B cell (primary cell): Measurements from ENCODE around the gene NAIF1. TPM values are rescaled to one million over a fixed set of nuclear protein-coding genes. Genes with fewer than 3 reads are reported as not detected.
A peak's percentile ranks its signal among the peaks of the same experiment; 100 is the strongest.

Experiments
- ATAC-seq: fragments of 200-7000 bp; cut with Tn5 transposase; one replicate; pipeline ENCODE4 v1.10.0; 2021; ENCODE audit warnings: low read depth, mild to moderate bottlenecking, moderate number of reproducible peaks, moderate library complexity
- CTCF ChIA-PET: fragments of 350-600 bp; sonication (Branson Sonifier 250); formaldehyde crosslinking; loops from one replicate; lab custom pipeline; 2021; ENCODE audit warnings: antibody characterized with exemption, inconsistent platforms; lab: Charles Lee
- POLR2A ChIA-PET: fragments of 350-600 bp; sonication (Branson Sonifier 250); formaldehyde crosslinking; loops from one replicate; lab custom pipeline; 2021; ENCODE audit warnings: antibody characterized with exemption; lab: Charles Lee
- DNase-seq: peaks from one replicate; pipeline ENCODE4 v3.0.0; 2013
- H2AFZ ChIP-seq: 2 replicates; pipeline ENCODE4 v1.6.1; 2012; ENCODE audit warnings: mild to moderate bottlenecking, low read depth, low read length; ENCODE audit not compliant: insufficient read depth, poor library complexity, severe bottlenecking
- H3K27ac ChIP-seq, 2 donors: 1 replicate in 1 of 2; 2 replicates in 1 of 2; pipeline ENCODE4 v1.5.1; 2012 to 2013; ENCODE audit warnings: low read length in 2 of 2, mild to moderate bottlenecking in 2 of 2, moderate library complexity in 1 of 2
- H3K27me3 ChIP-seq, 4 experiments: fragments of 200-600 bp in 1 of 4; sonication (generic) in 1 of 4; replicated peaks in 1 of 4; 1 replicate in 2 of 4; 2 replicates in 2 of 4; pipeline versions ENCODE4 v1.6.1 to v1.7.0; 2013 to 2016; ENCODE audit warnings: low read length in 3 of 4, mild to moderate bottlenecking in 2 of 4, mixed read lengths in 1 of 4, moderate library complexity in 1 of 4; ENCODE audit not compliant: insufficient read depth in 4 of 4, control insufficient read depth in 3 of 4; ENCODE audit errors: control extremely low read depth in 1 of 4
- H3K36me3 ChIP-seq, 2 experiments: replicated peaks in 1 of 2; 1 replicate in 1 of 2; 2 replicates in 1 of 2; pipeline versions ENCODE4 v1.6.1 to v1.7.1; 2013; ENCODE audit warnings: low read length in 1 of 2; ENCODE audit not compliant: insufficient read depth in 2 of 2, control insufficient read depth in 1 of 2; ENCODE audit errors: control extremely low read depth in 1 of 2, extremely low read depth in 1 of 2
- H3K4me1 ChIP-seq, 2 donors: fragments of 200-600 bp in 1 of 2; sonication (generic) in 1 of 2; 1 replicate in 1 of 2; 2 replicates in 1 of 2; pipeline versions ENCODE4 v1.5.1 to v1.6.1; 2013 to 2017; ENCODE audit warnings: low read length in 2 of 2; ENCODE audit not compliant: control insufficient read depth in 2 of 2, insufficient read depth in 2 of 2
- H3K4me2 ChIP-seq: replicated peaks from 2 replicates; pipeline ENCODE3; 2012; ENCODE audit warnings: mild to moderate bottlenecking, low read depth, low read length; ENCODE audit not compliant: poor library complexity, severe bottlenecking
- H3K4me3 ChIP-seq, 5 experiments: fragments of 200-600 bp in 1 of 5; sonication (generic) in 1 of 5; 1 replicate in 3 of 5; 2 replicates in 2 of 5; pipeline versions ENCODE4 v1.5.1 to v1.7.0; 2011 to 2016; ENCODE audit warnings: low read length in 4 of 5, mild to moderate bottlenecking in 4 of 5, low read depth in 2 of 5, control low read depth in 1 of 5, moderate library complexity in 1 of 5; ENCODE audit not compliant: insufficient read depth in 1 of 5; ENCODE audit errors: control extremely low read depth in 1 of 5, extremely low read depth in 1 of 5
- H3K79me2 ChIP-seq: fragments of 200-600 bp; sonication (generic); one replicate; pipeline ENCODE4 v1.6.0; 2016; ENCODE audit warnings: low read length; ENCODE audit not compliant: control insufficient read depth, insufficient read depth
- H3K9ac ChIP-seq: fragments of 200-600 bp; sonication (generic); 2 replicates; pipeline ENCODE4 v1.6.1; 2017; ENCODE audit warnings: mild to moderate bottlenecking, low read length, moderate library complexity
- H3K9me3 ChIP-seq, 3 donors: one replicate each; pipeline versions ENCODE4 v1.6.1 to v1.7.1; 2013; ENCODE audit warnings: low read length in 2 of 3; ENCODE audit not compliant: control insufficient read depth in 2 of 3, insufficient read depth in 1 of 3; ENCODE audit errors: control extremely low read depth in 1 of 3
- H4K20me1 ChIP-seq: 2 replicates; pipeline ENCODE4 v1.6.0; 2012; ENCODE audit warnings: mild to moderate bottlenecking, low read length; ENCODE audit not compliant: insufficient read depth, control insufficient read depth, poor library complexity, severe bottlenecking
- H3K27ac Mint-ChIP-seq: one replicate; pipeline ENCODE4 v1.8.0; 2021; ENCODE audit warnings: mixed read lengths
- H3K27me3 Mint-ChIP-seq: one replicate; pipeline ENCODE4 v1.8.0; 2021; ENCODE audit warnings: mixed read lengths
- H3K4me1 Mint-ChIP-seq: one replicate; pipeline ENCODE4 v1.8.0; 2021; ENCODE audit warnings: mixed read lengths
- H3K4me3 Mint-ChIP-seq: one replicate; pipeline ENCODE4 v1.8.0; 2021; ENCODE audit warnings: mixed read lengths
- H3K9me3 Mint-ChIP-seq: one replicate; pipeline ENCODE4 v1.8.0; 2022; ENCODE audit warnings: mixed read lengths; ENCODE audit not compliant: insufficient read depth
- CTCF ChIP-seq: fragments of 200-600 bp; IDR thresholded peaks from one replicate; pipeline ENCODE4 v1.8.0; 2022; ENCODE audit warnings: antibody characterized with exemption, mild to moderate bottlenecking
- EZH2 ChIP-seq: IDR thresholded peaks from 2 replicates; pipeline ENCODE4 v1.6.1; 2012; ENCODE audit warnings: borderline replicate concordance, low read depth, mild to moderate bottlenecking, moderate library complexity, low read length; ENCODE audit not compliant: insufficient read depth, poor library complexity, severe bottlenecking
- WGBS: methylation state at CpG from one replicate; pipeline ENCODE4 v1.1.5; 2013; ENCODE audit warnings: missing lambda C conversion rate; ENCODE audit not compliant: insufficient coverage; 5-methylcytosine and 5-hydroxymethylcytosine counted together
- intact Hi-C: fragments of 100-400 bp; cut with micrococcal nuclease; formaldehyde crosslinking; loops from one replicate; pipeline ENCODE4 v1.10.0; 2022
- polyA plus RNA-seq: library from polyadenylated mRNA; depleted of rRNA; stranded (reverse); fragments of >200 nt; gene quantifications from 2 replicates; pipeline ENCODE4 v1.2.3, GENCODE V29; 2012
- total RNA-seq, 2 donors: library from RNA; stranded (reverse); fragments of 120-200 nt in 1 of 2; gene quantifications; 1 replicate in 1 of 2; 2 replicates in 1 of 2; pipeline versions ENCODE4 v1.2.3 to v1.2.4, GENCODE V29; 2013 to 2022

NAIF1 gene
- total and polyA plus RNA-seq, 2 donors (not counting 1 experiment from before 2014, with no cell fraction given) = 11.4 to 16.6 TPM

GRCh38 chr9:128067645-128068385 is 695 bp upstream of the NAIF1 start, which contains the start of gene SLC25A25:
TSS of gene SLC25A25 (plus strand) at chr9:128068232. CDS start at chr9:128068320, 88 bp downstream.
- H3K27ac ChIP-seq = peak within 1 kb of the TSS; percentile 82 to 95
- H2AFZ ChIP-seq = peak within 1 kb of the TSS; percentile 73
- POLR2A ChIA-PET = interaction anchor here (0.7 to 2.1 kb wide), 7 partner anchors 10 to 89 kb away, joined by 3 to 7 read pairs (median 5); partner anchors contain the start of gene EEIG1
- no peaks in the 10 kb centered on the region for H3K27me3 ChIP-seq
- DNase-seq (peak; percentile 100), ATAC-seq (peak; percentile 82)
- peaks cover 77% of the 10 kb centered on the region for H3K79me2 ChIP-seq
- H3K9me3 Mint-ChIP-seq = no peaks in the 10 kb centered on the region
- peaks cover 0 to 3% (median 0%) of the 10 kb centered on the region in 3 donors for H3K9me3 ChIP-seq
- H3K4me1 Mint-ChIP-seq = peaks cover 58% of the 10 kb centered on the region
- intact Hi-C loops = loop anchor here (1.0 to 10.0 kb wide), 10 partner anchors 26 to 1767 kb away; partner anchors contain the start of genes C9orf78, CDK9, DOLPP1 and LRSAM1
- H4K20me1 ChIP-seq = no peaks in the 10 kb centered on the region
- no peak within 1 kb of the TSS for H3K4me3 Mint-ChIP-seq
- peaks cover 0 to 5% of the 10 kb centered on the region in 2 experiments for H3K36me3 ChIP-seq
- TF ChIP-seq CTCF (no peak), EZH2 (no peak)
- H3K4me1 ChIP-seq = peaks cover 59 to 74% of the 10 kb centered on the region in 2 donors
- peak within 1 kb of the TSS; percentile 74 to 100 (median 98) for H3K4me3 ChIP-seq
- CTCF ChIA-PET = interaction anchor here (0.7 to 2.4 kb wide), 13 partner anchors 12 to 147 kb away, joined by 3 to 9 read pairs (median 5); no protein-coding TSS in a partner anchor
- H3K27me3 Mint-ChIP-seq = no peaks in the 10 kb centered on the region
- H3K4me2 ChIP-seq = peak within 1 kb of the TSS; percentile 94
- peak within 1 kb of the TSS; percentile 88 for H3K27ac Mint-ChIP-seq
- WGBS = under 1% methylated on average over 67 of the region's 67 CpGs
- peak within 1 kb of the TSS; percentile 91 for H3K9ac ChIP-seq
